NCI-H1694 (cell line): ENCODE results near the gene NALCN.

Experiments
- DNase-seq: peaks from one replicate; lab custom pipeline; 2025; lab: John Stamatoyannopoulos, UW

NALCN gene

DNA sequence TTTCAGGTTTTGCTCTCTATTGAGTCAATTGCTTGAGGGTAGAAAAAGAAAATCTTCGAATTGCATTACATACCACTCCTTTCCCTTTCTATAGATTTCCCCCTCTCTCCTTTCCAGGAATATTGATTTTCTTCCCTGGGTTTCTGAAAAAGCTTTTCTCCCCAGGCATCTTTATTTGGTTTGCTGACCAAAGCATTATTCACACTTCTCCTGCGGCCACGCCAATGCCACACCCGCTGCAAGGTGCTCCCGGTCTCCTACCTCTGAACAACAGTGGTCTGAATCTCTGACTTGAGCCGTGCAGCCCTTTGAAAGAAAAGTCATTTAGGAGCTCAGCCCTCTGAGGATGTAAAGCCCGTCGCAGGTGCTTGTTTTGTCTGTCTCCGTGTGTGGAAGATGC is 390.8 kb downstream of the NALCN start:
- no peak for DNase-seq

- no peak for DNase-seq
These were observed 397.2 kb downstream of the NALCN start for GRCh38 chr13:101019126-101019525.

GRCh38 chr13:101018720-101019119 is 397.6 kb downstream of the NALCN start:
- DNase-seq, result no peak

DNA sequence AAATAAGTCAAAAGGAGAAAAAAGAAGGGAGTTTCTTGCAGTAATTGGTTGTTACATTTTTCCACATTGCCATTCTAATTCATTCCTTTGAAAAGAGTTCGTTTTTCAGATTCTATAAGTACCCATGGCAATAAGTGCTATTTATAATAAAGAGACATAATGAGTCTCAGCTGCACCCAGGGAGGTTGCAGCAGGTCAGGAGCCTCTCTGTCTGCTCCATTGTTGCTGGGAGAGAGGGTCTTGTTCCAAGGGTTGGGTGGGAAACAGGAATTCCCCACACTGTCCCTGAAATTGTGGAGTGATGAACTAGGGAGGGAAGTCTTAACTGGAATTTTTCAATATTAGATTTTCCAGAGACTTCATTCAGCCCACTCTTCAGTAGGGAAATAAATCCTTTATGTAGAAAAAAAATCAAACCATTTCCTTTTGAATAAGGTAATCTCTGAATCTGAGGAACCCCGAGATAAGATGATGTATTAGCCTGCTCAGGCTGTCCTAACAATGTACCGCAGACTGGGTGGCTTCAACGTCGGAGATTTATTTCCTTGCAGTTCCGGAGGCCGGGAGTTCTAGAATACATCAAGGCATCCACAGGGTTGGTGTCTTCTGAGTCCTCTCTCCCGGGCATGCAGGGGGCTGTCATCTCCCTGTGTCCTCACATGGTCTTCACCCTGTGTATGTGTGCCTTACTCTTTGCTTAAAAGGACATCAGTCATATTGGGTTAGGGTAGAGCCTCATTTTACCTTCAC is 399.0 kb downstream of the NALCN start:
- no peak for DNase-seq

GRCh38 chr13:101016475-101016874 is 399.8 kb downstream of the NALCN start:
- no peak for DNase-seq

GRCh38 chr13:101013245-101013644 is 403.1 kb downstream of the NALCN start:
- no peak for DNase-seq

DNA sequence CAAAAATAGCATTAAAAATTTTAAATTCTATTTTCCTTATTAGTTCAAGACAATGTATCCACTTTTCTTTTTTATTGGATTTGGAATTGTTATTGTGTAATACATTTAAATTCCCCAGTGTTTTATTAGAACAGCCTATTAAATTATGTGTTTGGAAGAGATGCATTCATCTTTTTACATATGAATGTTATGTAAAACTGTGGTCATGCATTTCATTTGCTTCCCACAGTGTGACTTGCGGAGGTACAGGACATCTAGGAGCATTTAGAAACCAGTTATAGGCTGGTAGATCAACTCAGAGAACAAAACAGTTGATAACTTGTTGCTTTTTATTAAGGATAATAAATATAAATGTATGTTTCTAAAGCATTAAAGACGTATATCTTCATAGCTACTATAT is 406.2 kb downstream of the NALCN start:
- DNase-seq, result no peak

DNA sequence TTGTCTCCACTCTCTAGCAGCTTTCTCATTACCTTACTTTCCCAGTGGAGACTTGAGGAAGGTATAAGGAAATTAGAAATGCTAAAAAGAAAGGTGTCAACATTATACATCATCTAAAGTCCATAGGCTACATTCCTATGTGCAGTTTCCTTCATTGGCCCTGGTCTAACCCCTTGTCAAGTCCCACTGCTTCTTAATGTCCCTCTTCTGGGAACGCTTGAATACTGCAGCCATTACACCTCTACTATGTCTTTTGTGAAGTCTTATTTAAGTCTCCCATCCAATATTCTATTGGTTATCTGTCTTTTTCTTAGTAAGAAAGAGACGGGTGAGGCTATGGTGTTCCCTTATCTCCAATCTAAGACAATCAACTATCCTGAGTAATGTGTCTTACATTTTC is 409.1 kb downstream of the NALCN start:
- no peak for DNase-seq
